T-cell (primary cell): ENCODE measurements around the gene APC2. TPM values are rescaled to one million over a fixed set of nuclear protein-coding genes. Genes with fewer than 3 reads are reported as not detected.
"Not testable (repeated sequence)": the region's sequence is repeated elsewhere in the genome, so short reads cannot be mapped to it uniquely, and the experiment has no call there.

Source experiments
- ATAC-seq, 4 experiments: fragments of 200-7000 bp in 3 of 4; fragments of 150-1000 bp in 1 of 4; cut with Tn5 transposase; replicated peaks in 1 of 4; 1 replicate in 3 of 4; 2 replicates in 1 of 4; pipeline ENCODE4 v1.10.0; 2021; ENCODE audit warnings: moderate library complexity in 3 of 4, mild to moderate bottlenecking in 2 of 4, moderate number of reproducible peaks in 1 of 4
- CTCF ChIA-PET, 2 donors: fragments of 300-600 bp; sonication (Branson Sonifier 250); formaldehyde crosslinking; loops; one replicate each; lab custom pipeline; 2022; ENCODE audit warnings: antibody characterized with exemption in 2 of 2; lab: Charles Lee
- POLR2A ChIA-PET, 2 donors: fragments of 300-600 bp; sonication (Branson Sonifier 250); formaldehyde crosslinking; loops; one replicate each; lab custom pipeline; 2022; ENCODE audit warnings: antibody characterized with exemption in 2 of 2; lab: Charles Lee
- DNase-seq, 35 experiments: peaks; one replicate each; pipeline versions ENCODE4 v3.0.0 to v3.0.0-alpha.2; 2013 to 2023
- H3K27ac ChIP-seq: one replicate; pipeline ENCODE4 v1.5.1; 2013; ENCODE audit warnings: low read length
- H3K27me3 ChIP-seq, 2 experiments: replicated peaks in 1 of 2; 1 replicate in 1 of 2; 2 replicates in 1 of 2; pipeline versions ENCODE4 v1.6.1 to v1.7.0; 2013; ENCODE audit warnings: low read length in 1 of 2, mixed read lengths in 1 of 2; ENCODE audit not compliant: control insufficient read depth in 2 of 2, insufficient read depth in 2 of 2; ENCODE audit errors: extremely low read depth in 1 of 2
- H3K36me3 ChIP-seq, 2 donors: 1 replicate in 1 of 2; 2 replicates in 1 of 2; pipeline versions ENCODE4 v1.6.1 to v1.7.0; 2013; ENCODE audit warnings: low read length in 1 of 2; ENCODE audit not compliant: control insufficient read depth in 2 of 2, insufficient read depth in 1 of 2; ENCODE audit errors: extremely low read depth in 1 of 2
- H3K4me1 ChIP-seq, 2 experiments: 1 replicate in 1 of 2; 2 replicates in 1 of 2; pipeline versions ENCODE4 v1.6.1 to v1.7.0; 2013; ENCODE audit warnings: low read length in 2 of 2, mixed read lengths in 1 of 2; ENCODE audit not compliant: insufficient read depth in 2 of 2, control insufficient read depth in 1 of 2; ENCODE audit errors: extremely low read depth in 1 of 2
- H3K4me3 ChIP-seq, 2 donors: 1 replicate in 1 of 2; 2 replicates in 1 of 2; pipeline versions ENCODE4 v1.5.1 to v1.7.0; 2013; ENCODE audit warnings: mild to moderate bottlenecking in 2 of 2, low read length in 1 of 2, moderate library complexity in 1 of 2; ENCODE audit not compliant: control insufficient read depth in 1 of 2; ENCODE audit errors: extremely low read depth in 1 of 2
- H3K9me3 ChIP-seq: 2 replicates; pipeline ENCODE4 v1.7.0; 2013
- H3K27ac Mint-ChIP-seq, 2 donors: one replicate each; pipeline ENCODE4 v1.8.0; 2020 to 2021; ENCODE audit warnings: mild to moderate bottlenecking in 2 of 2, mixed read lengths in 2 of 2
- H3K27me3 Mint-ChIP-seq, 2 donors: one replicate each; pipeline ENCODE4 v1.8.0; 2021 to 2022; ENCODE audit warnings: mixed read lengths in 2 of 2
- H3K36me3 Mint-ChIP-seq: one replicate; pipeline ENCODE4 v1.8.0; 2021; ENCODE audit warnings: mixed read lengths
- H3K4me1 Mint-ChIP-seq, 3 donors: one replicate each; pipeline ENCODE4 v1.8.0; 2020 to 2022; ENCODE audit warnings: mixed read lengths in 3 of 3, mild to moderate bottlenecking in 1 of 3
- H3K4me3 Mint-ChIP-seq, 3 donors: one replicate each; pipeline ENCODE4 v1.8.0; 2020 to 2022; ENCODE audit warnings: mild to moderate bottlenecking in 3 of 3, mixed read lengths in 3 of 3, moderate library complexity in 3 of 3
- H3K9me3 Mint-ChIP-seq, 3 donors: one replicate each; pipeline ENCODE4 v1.8.0; 2020 to 2022; ENCODE audit warnings: mixed read lengths in 3 of 3
- WGBS: methylation state at CpG from one replicate; pipeline ENCODE4 v1.1.5; 2013; ENCODE audit warnings: missing lambda C conversion rate; ENCODE audit not compliant: insufficient coverage; 5-methylcytosine and 5-hydroxymethylcytosine counted together
- total RNA-seq, 35 experiments: library from RNA in 6 of 35; stranded (reverse) in 6 of 35; fragments of 120-200 nt in 1 of 35; gene quantifications; one replicate each; pipeline versions ENCODE4 v1.2.1 to v1.2.4 and lab custom pipeline; 2013 to 2026

Gene APC2
- total RNA-seq, 5 donors from 2014 or later (not counting 1 experiment from before 2014, with no cell fraction given) = 0.08 to 0.29 (median 0.13) TPM

GRCh38 chr19:1516395-1516753, 66.5 kb downstream of the APC2 start:
- ChIA-PET CTCF (no interaction called here), POLR2A (no interaction called here)
- Mint-ChIP-seq H3K27ac (no peak overlapping the region), H3K4me1 (peaks cover 0 to 8% (median 5%) of the 10 kb centered on the region in 3 donors), H3K36me3 (no peaks in the 10 kb centered on the region), H3K4me3 (no peak overlapping the region), H3K27me3 (peaks cover 0 to 5% of the 10 kb centered on the region in 2 donors), H3K9me3 (no peaks in the 10 kb centered on the region)
- Histone ChIP-seq H3K4me1 (peaks cover 0 to 26% of the 10 kb centered on the region in 2 experiments), H3K27ac (no peak overlapping the region), H3K36me3 (no peaks in the 10 kb centered on the region), H3K9me3 (no peaks in the 10 kb centered on the region), H3K4me3 (no peak overlapping the region), H3K27me3 (peaks cover 0 to 57% of the 10 kb centered on the region in 2 experiments)
- ATAC-seq (no peak), DNase-seq (no peak)
- 86% methylated on average over 5 of the region's 8 CpGs for WGBS

- no peaks in the 10 kb centered on the region for H3K9me3 ChIP-seq
- no peaks in the 10 kb centered on the region for H3K36me3 ChIP-seq
- H3K4me1 ChIP-seq = peaks cover 0 to 9% of the 10 kb centered on the region in 2 experiments
- peaks cover 0 to 2% (median 0%) of the 10 kb centered on the region in 3 donors for H3K4me1 Mint-ChIP-seq
- peaks cover 0 to 62% of the 10 kb centered on the region in 2 experiments for H3K27me3 ChIP-seq
- no peak overlapping the region for H3K4me3 ChIP-seq
- no peak overlapping the region for H3K27ac ChIP-seq
- H3K4me3 Mint-ChIP-seq = no peak overlapping the region
- ChIA-PET POLR2A (no interaction called here), CTCF (no interaction called here)
- peaks cover 7 to 16% of the 10 kb centered on the region in 2 donors for H3K27me3 Mint-ChIP-seq
- H3K27ac Mint-ChIP-seq = no peak overlapping the region
- 89% methylated on average over 3 of the region's 4 CpGs for WGBS
- no peak for ATAC-seq
- H3K9me3 Mint-ChIP-seq = no peaks in the 10 kb centered on the region
- H3K36me3 Mint-ChIP-seq = no peaks in the 10 kb centered on the region
- DNase-seq = no peak
Measured at GRCh38 chr19:1518471-1518870, 68.5 kb downstream of the APC2 start.

GRCh38 chr19:1519802-1520201, 69.9 kb downstream of the APC2 start:
- peaks cover 5 to 57% of the 10 kb centered on the region in 2 experiments for H3K27me3 ChIP-seq
- H3K9me3 Mint-ChIP-seq, H3K4me1 ChIP-seq, CTCF ChIA-PET, H3K36me3 ChIP-seq, H3K4me3 Mint-ChIP-seq, H3K27ac Mint-ChIP-seq, ATAC-seq, H3K4me1 Mint-ChIP-seq, H3K27ac ChIP-seq, POLR2A ChIA-PET, H3K4me3 ChIP-seq, H3K36me3 Mint-ChIP-seq, DNase-seq, H3K9me3 ChIP-seq: not testable (repeated sequence)
- H3K27me3 Mint-ChIP-seq = peaks cover 13 to 20% of the 10 kb centered on the region in 2 donors
- WGBS = 78% methylated on average over 5 of the region's 8 CpGs

GRCh38 chr19:1520203-1520780, 70.4 kb downstream of the APC2 start:
- H3K4me3 ChIP-seq = no peak overlapping the region
- Mint-ChIP-seq H3K27me3 (peaks cover 17 to 25% of the 10 kb centered on the region in 2 donors), H3K36me3 (no peaks in the 10 kb centered on the region), H3K4me3 (no peak overlapping the region), H3K4me1 (peaks cover 4 to 8% (median 7%) of the 10 kb centered on the region in 3 donors), H3K9me3 (no peaks in the 10 kb centered on the region), H3K27ac (no peak overlapping the region)
- H3K4me1 ChIP-seq = no peaks in the 10 kb centered on the region
- no peaks in the 10 kb centered on the region for H3K36me3 ChIP-seq
- DNase-seq (no peak), ATAC-seq (no peak)
- CTCF ChIA-PET = no interaction called here
- peaks cover 5 to 57% of the 10 kb centered on the region in 2 experiments for H3K27me3 ChIP-seq
- no peak overlapping the region for H3K27ac ChIP-seq
- WGBS = 72% methylated on average over 12 of the region's 17 CpGs
- H3K9me3 ChIP-seq = no peaks in the 10 kb centered on the region
- POLR2A ChIA-PET = no interaction called here

GRCh38 chr19:1521636-1522035, 71.7 kb downstream of the APC2 start:
- Mint-ChIP-seq H3K27ac (no peak overlapping the region), H3K4me1 (peaks cover 4 to 8% (median 7%) of the 10 kb centered on the region in 3 donors), H3K4me3 (no peak overlapping the region), H3K27me3 (peaks cover 27 to 37% of the 10 kb centered on the region in 2 donors), H3K9me3 (no peaks in the 10 kb centered on the region), H3K36me3 (no peaks in the 10 kb centered on the region)
- Histone ChIP-seq H3K36me3 (no peaks in the 10 kb centered on the region), H3K4me3 (no peak overlapping the region), H3K4me1 (no peaks in the 10 kb centered on the region), H3K27ac (no peak overlapping the region), H3K9me3 (no peaks in the 10 kb centered on the region), H3K27me3 (peaks cover 5 to 68% of the 10 kb centered on the region in 2 experiments)
- WGBS = 81% methylated on average over 9 of the region's 14 CpGs
- ATAC-seq = no peak
- no peak for DNase-seq
- ChIA-PET CTCF (no interaction called here), POLR2A (no interaction called here)

GRCh38 chr19:1522061-1522460, 72.1 kb downstream of the APC2 start:
- DNase-seq = no peak
- no peaks in the 10 kb centered on the region for H3K36me3 Mint-ChIP-seq
- ATAC-seq = no peak
- Histone ChIP-seq H3K36me3 (no peaks in the 10 kb centered on the region), H3K27me3 (peaks cover 5 to 72% of the 10 kb centered on the region in 2 experiments), H3K27ac (no peak overlapping the region), H3K4me3 (no peak overlapping the region), H3K9me3 (no peaks in the 10 kb centered on the region), H3K4me1 (no peaks in the 10 kb centered on the region)
- POLR2A ChIA-PET = no interaction called here
- H3K9me3 Mint-ChIP-seq = no peaks in the 10 kb centered on the region
- H3K27me3 Mint-ChIP-seq = peaks cover 29 to 40% of the 10 kb centered on the region in 2 donors
- H3K27ac Mint-ChIP-seq = no peak overlapping the region
- CTCF ChIA-PET = no interaction called here
- H3K4me3 Mint-ChIP-seq = no peak overlapping the region
- 75% methylated on average over 6 of the region's 10 CpGs for WGBS
- peaks cover 4 to 8% (median 7%) of the 10 kb centered on the region in 3 donors for H3K4me1 Mint-ChIP-seq
